ENCODE results near the gene TWNK.
"Not testable (repeated sequence)": the region's sequence is repeated elsewhere in the genome, so short reads cannot be mapped to it uniquely, and the experiment has no call there.

The TWNK gene

DNA sequence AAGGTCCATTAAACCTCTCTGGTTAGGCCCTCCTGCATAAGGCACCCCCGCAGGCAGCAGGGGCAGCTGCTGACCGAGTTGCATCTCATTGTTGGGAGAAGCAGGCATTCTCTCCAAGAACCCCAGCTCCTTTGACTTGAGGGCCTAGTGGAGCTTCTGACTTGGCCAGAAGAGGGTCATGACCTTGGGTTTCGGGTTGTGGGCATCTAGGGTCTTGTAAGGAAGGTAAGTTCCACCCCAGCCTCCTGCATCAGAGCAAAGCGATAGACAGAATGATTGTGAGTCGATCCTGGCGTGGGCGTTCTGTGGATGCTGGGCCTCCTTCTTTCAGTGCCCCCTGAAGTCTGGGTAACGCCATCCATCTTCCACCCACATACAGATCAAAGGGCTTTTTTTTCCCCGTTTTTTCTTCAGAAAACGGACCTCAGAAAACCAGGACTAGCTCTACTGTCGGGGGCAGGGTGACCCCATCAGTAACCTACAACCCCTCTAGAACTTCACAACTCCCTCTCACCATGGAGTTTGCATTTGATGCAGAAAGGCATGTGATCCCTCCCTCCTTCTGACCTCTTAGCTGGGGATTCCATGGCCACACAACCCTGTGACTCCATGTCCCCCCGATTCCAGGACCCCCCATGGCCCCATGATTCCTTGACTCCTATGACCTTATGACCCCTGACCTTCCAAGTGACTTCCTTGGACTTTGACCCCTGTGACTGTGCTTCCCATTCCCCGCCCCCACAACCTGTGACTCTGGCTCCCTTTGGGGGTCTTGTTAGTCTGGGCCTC is 15.0 kb upstream of the TWNK start:
- no peak overlapping the region for H3K27ac ChIP-seq (ENCODE audit: low read length)
- no peaks in the 10 kb centered on the region for H3K9me3 ChIP-seq (ENCODE audit: insufficient read depth, low read length, severe bottlenecking)
- no peaks in the 10 kb centered on the region for H3K36me3 ChIP-seq (ENCODE audit: insufficient read depth, low read length)
- no peak for ATAC-seq (ENCODE audit: insufficient read depth, low read depth)
- no peak for TF ChIP-seq EZH2 (IDR thresholded peaks at IDR 0.05; ENCODE audit: borderline replicate concordance, low read depth, low read length, severe bottlenecking)
- TF ChIP-seq, protein P1, sequence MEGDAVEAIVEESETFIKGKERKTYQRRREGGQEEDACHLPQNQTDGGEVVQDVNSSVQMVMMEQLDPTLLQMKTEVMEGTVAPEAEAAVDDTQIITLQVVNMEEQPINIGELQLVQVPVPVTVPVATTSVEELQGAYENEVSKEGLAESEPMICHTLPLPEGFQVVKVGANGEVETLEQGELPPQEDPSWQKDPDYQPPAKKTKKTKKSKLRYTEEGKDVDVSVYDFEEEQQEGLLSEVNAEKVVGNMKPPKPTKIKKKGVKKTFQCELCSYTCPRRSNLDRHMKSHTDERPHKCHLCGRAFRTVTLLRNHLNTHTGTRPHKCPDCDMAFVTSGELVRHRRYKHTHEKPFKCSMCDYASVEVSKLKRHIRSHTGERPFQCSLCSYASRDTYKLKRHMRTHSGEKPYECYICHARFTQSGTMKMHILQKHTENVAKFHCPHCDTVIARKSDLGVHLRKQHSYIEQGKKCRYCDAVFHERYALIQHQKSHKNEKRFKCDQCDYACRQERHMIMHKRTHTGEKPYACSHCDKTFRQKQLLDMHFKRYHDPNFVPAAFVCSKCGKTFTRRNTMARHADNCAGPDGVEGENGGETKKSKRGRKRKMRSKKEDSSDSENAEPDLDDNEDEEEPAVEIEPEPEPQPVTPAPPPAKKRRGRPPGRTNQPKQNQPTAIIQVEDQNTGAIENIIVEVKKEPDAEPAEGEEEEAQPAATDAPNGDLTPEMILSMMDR (IDR thresholded peaks at IDR 0.05; ENCODE audit: borderline replicate concordance, extremely low read depth, low read length, poor library complexity, severe bottlenecking), result no peak
- H3K4me2 ChIP-seq (ENCODE audit: insufficient read depth, low read length), result no peak overlapping the region
- H3K27me3 ChIP-seq (ENCODE audit: insufficient read depth, low read length, poor library complexity), result no peaks in the 10 kb centered on the region
- no peak for DNase-seq
- H3K4me3 ChIP-seq (ENCODE audit: low read depth in 1 of 2, low read length in 2 of 2), result no peak overlapping the region
- no peak overlapping the region for H3K9ac ChIP-seq (ENCODE audit: low read depth, low read length)
- no peaks in the 10 kb centered on the region for H3K79me2 ChIP-seq (ENCODE audit: insufficient read depth, low read length)
- H4K20me1 ChIP-seq (ENCODE audit: insufficient read depth, low read length), result no peaks in the 10 kb centered on the region
- no peaks in the 10 kb centered on the region for H3K4me1 ChIP-seq (ENCODE audit: insufficient read depth, low read length)
- no peak overlapping the region for H2AFZ ChIP-seq (ENCODE audit: low read depth, low read length)

DNA sequence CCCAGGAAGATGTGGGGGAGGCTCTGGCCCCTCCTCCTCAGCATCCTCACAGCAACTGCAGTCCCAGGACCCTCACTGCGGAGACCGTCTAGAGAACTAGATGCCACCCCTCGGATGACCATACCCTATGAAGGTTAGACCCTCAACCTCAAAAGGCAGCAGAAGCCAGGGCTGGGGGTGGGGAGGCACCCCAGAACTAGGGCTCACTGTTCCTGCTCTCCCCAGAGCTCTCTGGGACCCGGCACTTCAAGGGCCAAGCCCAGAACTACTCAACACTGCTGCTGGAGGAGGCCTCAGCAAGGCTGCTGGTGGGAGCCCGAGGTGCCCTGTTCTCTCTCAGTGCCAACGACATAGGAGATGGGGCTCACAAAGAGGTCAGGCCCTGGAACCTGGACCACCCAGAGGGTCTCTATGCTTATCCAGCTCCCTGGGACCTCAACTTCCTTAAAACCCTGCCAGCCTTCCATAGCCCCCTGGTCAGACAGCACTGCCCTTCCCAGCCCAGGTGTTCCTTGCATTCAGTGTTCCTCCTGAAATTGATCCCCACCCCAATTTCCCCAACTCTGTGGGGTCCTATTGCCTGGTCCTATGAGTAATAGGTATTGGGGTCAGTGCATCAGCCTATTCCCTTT is 14.3 kb upstream of the TWNK start:
- ATAC-seq (ENCODE audit: insufficient read depth, low read depth) (no peak), DNase-seq (no peak)
- TF ChIP-seq EZH2 (IDR thresholded peaks at IDR 0.05; ENCODE audit: borderline replicate concordance, low read depth, low read length, severe bottlenecking), result no peak
- Histone ChIP-seq H4K20me1 (ENCODE audit: insufficient read depth, low read length) (no peaks in the 10 kb centered on the region), H3K4me2 (ENCODE audit: insufficient read depth, low read length) (no peak overlapping the region), H3K9me3 (ENCODE audit: insufficient read depth, low read length, severe bottlenecking) (no peaks in the 10 kb centered on the region), H3K27ac (ENCODE audit: low read length) (no peak overlapping the region), H3K4me3 (ENCODE audit: low read depth in 1 of 2, low read length in 2 of 2) (no peak overlapping the region), H3K79me2 (ENCODE audit: insufficient read depth, low read length) (no peaks in the 10 kb centered on the region), H3K4me1 (ENCODE audit: insufficient read depth, low read length) (no peaks in the 10 kb centered on the region), H2AFZ (ENCODE audit: low read depth, low read length) (no peak overlapping the region), H3K27me3 (ENCODE audit: insufficient read depth, low read length, poor library complexity) (no peaks in the 10 kb centered on the region), H3K9ac (ENCODE audit: low read depth, low read length) (no peak overlapping the region), H3K36me3 (ENCODE audit: insufficient read depth, low read length) (no peaks in the 10 kb centered on the region)

DNA sequence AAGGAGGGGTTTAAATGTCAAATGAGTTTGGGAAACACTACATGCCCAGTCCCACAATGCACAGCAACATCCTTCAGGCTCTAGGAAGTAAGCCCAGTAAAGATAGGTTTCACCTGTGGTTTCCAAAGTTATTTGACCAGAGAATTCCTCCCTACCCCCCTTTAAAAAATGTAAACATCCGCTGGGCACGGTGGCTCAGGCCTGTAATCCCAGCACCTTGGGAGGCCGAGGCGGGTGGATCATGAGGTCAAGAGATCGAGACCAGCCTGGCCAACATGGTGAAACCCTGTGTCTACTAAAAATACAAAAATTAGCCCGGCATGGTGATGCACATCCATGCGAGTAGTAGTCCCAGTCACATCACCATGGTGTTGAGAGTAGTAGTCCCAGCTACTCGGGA is 11.9 kb upstream of the TWNK start:
- not testable (repeated sequence) for H3K4me2 ChIP-seq (ENCODE audit: insufficient read depth, low read length); H3K9me3 ChIP-seq (ENCODE audit: insufficient read depth, low read length, severe bottlenecking); H3K36me3 ChIP-seq (ENCODE audit: insufficient read depth, low read length); H3K27me3 ChIP-seq (ENCODE audit: insufficient read depth, low read length, poor library complexity); H3K4me3 ChIP-seq (ENCODE audit: low read depth in 1 of 2, low read length in 2 of 2); H4K20me1 ChIP-seq (ENCODE audit: insufficient read depth, low read length); ATAC-seq (ENCODE audit: insufficient read depth, low read depth); H3K4me1 ChIP-seq (ENCODE audit: insufficient read depth, low read length); H3K27ac ChIP-seq (ENCODE audit: low read length); DNase-seq; H3K79me2 ChIP-seq (ENCODE audit: insufficient read depth, low read length); H2AFZ ChIP-seq (ENCODE audit: low read depth, low read length); H3K9ac ChIP-seq (ENCODE audit: low read depth, low read length)

DNA sequence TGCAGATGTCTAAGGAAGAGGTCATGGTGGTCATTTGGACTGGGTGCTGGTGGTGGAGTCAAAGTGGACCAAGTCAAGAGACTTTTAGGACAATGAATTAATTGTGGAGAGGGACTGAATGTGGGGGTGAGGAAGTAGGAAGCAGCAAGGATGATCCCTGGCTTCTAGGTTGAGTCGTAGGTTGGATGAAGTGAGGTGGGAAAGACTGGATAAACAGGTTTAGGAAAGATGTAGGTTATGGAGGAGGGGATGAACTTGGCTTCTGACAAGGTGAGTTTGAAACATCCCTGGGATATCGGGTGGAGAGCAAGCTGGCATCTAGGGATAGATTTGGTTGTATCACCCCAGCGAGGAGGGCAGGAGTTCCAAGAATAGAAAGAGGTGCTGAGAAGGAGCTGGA is 10.4 kb upstream of the TWNK start:
- ATAC-seq (ENCODE audit: insufficient read depth, low read depth) (no peak), DNase-seq (no peak)
- Histone ChIP-seq H3K79me2 (ENCODE audit: insufficient read depth, low read length) (no peaks in the 10 kb centered on the region), H3K4me3 (ENCODE audit: low read depth in 1 of 2, low read length in 2 of 2) (no peak overlapping the region), H3K4me1 (ENCODE audit: insufficient read depth, low read length) (no peaks in the 10 kb centered on the region), H3K9me3 (ENCODE audit: insufficient read depth, low read length, severe bottlenecking) (no peaks in the 10 kb centered on the region), H3K4me2 (ENCODE audit: insufficient read depth, low read length) (no peak overlapping the region), H3K36me3 (ENCODE audit: insufficient read depth, low read length) (peaks cover 14% of the 10 kb centered on the region), H3K9ac (ENCODE audit: low read depth, low read length) (no peak overlapping the region), H2AFZ (ENCODE audit: low read depth, low read length) (no peak overlapping the region), H3K27me3 (ENCODE audit: insufficient read depth, low read length, poor library complexity) (no peaks in the 10 kb centered on the region), H3K27ac (ENCODE audit: low read length) (no peak overlapping the region), H4K20me1 (ENCODE audit: insufficient read depth, low read length) (no peaks in the 10 kb centered on the region)
- TF ChIP-seq, protein P1 (IDR thresholded peaks at IDR 0.05; ENCODE audit: borderline replicate concordance, extremely low read depth, low read length, poor library complexity, severe bottlenecking), result no peak
- no peak for TF ChIP-seq EZH2 (IDR thresholded peaks at IDR 0.05; ENCODE audit: borderline replicate concordance, low read depth, low read length, severe bottlenecking)

Data from DND-41 (cell line).